Panc1 (cell line): ENCODE data around the gene UQCC2. TPM values are rescaled to one million over a fixed set of nuclear protein-coding genes. Genes with fewer than 3 reads are reported as not detected.
A peak's percentile ranks its signal among the peaks of the same experiment; 100 is the strongest.

Experiments
- ATAC-seq: fragments of 200-7000 bp; cut with Tn5 transposase; 2 replicates; pipeline ENCODE4 v1.9.1; 2020; ENCODE audit warnings: mild to moderate bottlenecking, moderate library complexity
- BruUV-seq: library from RNA; stranded (reverse); fragments of 400-500 nt; replicated peaks from 2 replicates; lab custom pipeline; 2021; lab: Mats Ljungman, UMichigan
- CTCF ChIA-PET: fragments of 300-600 bp; sonication (Branson Sonifier 250); formaldehyde crosslinking; loops from one replicate; lab custom pipeline; 2022; ENCODE audit warnings: antibody characterized with exemption; lab: Charles Lee
- POLR2A ChIA-PET: fragments of 300-600 bp; sonication (Branson Sonifier 250); formaldehyde crosslinking; loops from one replicate; lab custom pipeline; 2022; ENCODE audit warnings: antibody characterized with exemption; lab: Charles Lee
- DNase-seq: peaks from one replicate; pipeline ENCODE4 v3.0.0-alpha.2; 2010; ENCODE audit warnings: low read depth, low spot score
- H3K27ac ChIP-seq: 2 replicates; pipeline ENCODE4 v1.5.1; 2011; ENCODE audit warnings: mild to moderate bottlenecking, low read length, inconsistent platforms
- H3K27me3 ChIP-seq: fragments of 200-500 bp; sonication (Bioruptor generic); 2 replicates; pipeline ENCODE4 v1.6.0; 2014; ENCODE audit warnings: low read length, inconsistent platforms; ENCODE audit not compliant: control insufficient read depth, insufficient read depth
- H3K36me3 ChIP-seq: fragments of 200-500 bp; sonication (Bioruptor generic); 2 replicates; pipeline ENCODE4 v1.5.1; 2014; ENCODE audit warnings: inconsistent platforms, mild to moderate bottlenecking, low read length, moderate library complexity; ENCODE audit not compliant: control insufficient read depth, insufficient read depth
- H3K4me1 ChIP-seq: 2 replicates; pipeline ENCODE4 v1.5.1; 2011; ENCODE audit warnings: inconsistent platforms, mild to moderate bottlenecking, low read length, moderate library complexity; ENCODE audit not compliant: control insufficient read depth, insufficient read depth
- H3K4me3 ChIP-seq, 2 experiments: 2 replicates each; pipeline ENCODE4 v1.5.1; 2011 to 2012; ENCODE audit warnings: low read depth in 2 of 2, low read length in 2 of 2, mild to moderate bottlenecking in 2 of 2, inconsistent platforms in 1 of 2, moderate library complexity in 1 of 2
- H3K9me3 ChIP-seq: fragments of 200-500 bp; sonication (Bioruptor generic); 2 replicates; pipeline ENCODE4 v1.5.1; 2014; ENCODE audit warnings: low read depth, mild to moderate bottlenecking, inconsistent platforms, low read length, moderate library complexity; ENCODE audit not compliant: control insufficient read depth, insufficient read depth
- CTCF ChIP-seq: fragments of 450-650 bp; IDR thresholded peaks from 2 replicates; pipeline ENCODE4 v1.5.1; 2017; ENCODE audit warnings: mild to moderate bottlenecking
- POLR2AphosphoS5 ChIP-seq: IDR thresholded peaks from 2 replicates; pipeline ENCODE4 v1.6.1; 2012; ENCODE audit warnings: mild to moderate bottlenecking, low read depth, low read length, moderate library complexity
- REST ChIP-seq, 2 experiments: IDR thresholded peaks; 2 replicates each; pipeline ENCODE4 v1.6.1; 2011 to 2012; ENCODE audit warnings: low read depth in 2 of 2, control low read depth in 1 of 2, low read length in 1 of 2, mild to moderate bottlenecking in 1 of 2, moderate library complexity in 1 of 2; ENCODE audit not compliant: insufficient read depth in 1 of 2
- SIN3A ChIP-seq: IDR thresholded peaks from 2 replicates; pipeline ENCODE4 v1.6.1; 2012; ENCODE audit warnings: low read depth, mild to moderate bottlenecking, low read length, moderate library complexity, borderline replicate concordance; ENCODE audit not compliant: insufficient read depth
- TCF7L2 ChIP-seq: IDR thresholded peaks from 2 replicates; pipeline ENCODE4 v1.6.1; 2011; ENCODE audit warnings: mild to moderate bottlenecking, low read depth, low read length, inconsistent platforms
- in situ Hi-C: cut with HindIII; loops from 2 replicates; pipeline ENCODE4 v1.10.0; 2016; ENCODE audit warnings: low sequenced_read_pairs, low pct_unique_long_range_greater_than_20kb
- intact Hi-C: fragments of 100-400 bp; cut with micrococcal nuclease; formaldehyde crosslinking; loops from one replicate; pipeline ENCODE4 v1.10.0; 2022; ENCODE audit not compliant: unreplicated experiment
- total RNA-seq: library from RNA; stranded (reverse); gene quantifications from one replicate; pipeline ENCODE4 v1.2.1, GENCODE V29; 2021; ENCODE audit not compliant: unreplicated experiment

The UQCC2 gene
- total RNA-seq, 1 experiment from 2014 or later: 135 TPM

GRCh38 chr6:33672808-33673207 lies 38.7 kb downstream of the UQCC2 start:
- Histone ChIP-seq H3K4me1 (peaks cover 13% of the 10 kb centered on the region), H3K27me3 (no peaks in the 10 kb centered on the region), H3K4me3 (no peak overlapping the region), H3K27ac (peak overlapping the region; percentile 54; the same call in 1 of the 2 replicates), H3K36me3 (no peaks in the 10 kb centered on the region; the same call in none of the 2 replicates), H3K9me3 (no peaks in the 10 kb centered on the region)
- DNase-seq (peak; percentile 91), ATAC-seq (peak; percentile 93)
- no peak for TF ChIP-seq POLR2AphosphoS5
- TF ChIP-seq REST (IDR thresholded peaks at IDR 0.05; ENCODE audit: insufficient read depth in 1 of 2, low read depth in 2 of 2, low read length in 1 of 2): no peak
- no peak for TF ChIP-seq TCF7L2
- TF ChIP-seq CTCF: no peak
- TF ChIP-seq SIN3A: no peak
- ChIA-PET POLR2A (no interaction called here), CTCF (interaction anchor here (1.8 kb wide), 1 partner anchor 83 kb away, joined by 6 read pairs; no protein-coding TSS in a partner anchor)
- intact Hi-C loops: no loop called here
- in situ Hi-C loops: no loop called here
- BruUV-seq: no TSS peak

DNA sequence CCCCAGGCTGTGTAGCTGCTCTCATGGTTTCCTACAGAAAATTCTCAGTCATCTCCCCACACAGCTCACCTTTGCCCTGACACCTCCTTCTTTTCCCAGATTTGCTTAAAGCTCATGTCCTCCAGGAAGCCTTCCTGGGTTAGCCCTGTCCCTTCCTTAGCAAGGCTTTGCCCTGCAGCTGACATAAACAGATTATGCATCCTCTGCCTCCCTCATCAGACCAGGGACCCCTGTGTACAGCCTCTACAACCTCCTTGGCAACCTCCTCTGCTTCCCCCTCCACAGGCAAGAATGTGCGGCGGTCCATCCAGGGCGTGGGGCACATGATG lies 39.8 kb downstream of the UQCC2 start:
- no peaks in the 10 kb centered on the region for H3K9me3 ChIP-seq
- no TSS peak for BruUV-seq
- TF ChIP-seq TCF7L2 (no peak), POLR2AphosphoS5 (no peak), CTCF (no peak), SIN3A (no peak), REST (IDR thresholded peaks at IDR 0.05; ENCODE audit: insufficient read depth in 1 of 2, low read depth in 2 of 2, low read length in 1 of 2) (no peak)
- no peak overlapping the region for H3K27ac ChIP-seq
- in situ Hi-C loops: no loop called here
- peaks cover 13% of the 10 kb centered on the region for H3K4me1 ChIP-seq
- ChIA-PET CTCF (interaction anchor here (1.8 kb wide), 1 partner anchor 82 kb away, joined by 6 read pairs; no protein-coding TSS in a partner anchor), POLR2A (interaction anchor here (0.6 kb wide), 1 partner anchor 82 kb away, joined by 7 read pairs; no protein-coding TSS in a partner anchor)
- no peaks in the 10 kb centered on the region for H3K27me3 ChIP-seq
- DNase-seq: no peak
- no peak for ATAC-seq
- H3K36me3 ChIP-seq: no peaks in the 10 kb centered on the region; the same call in none of the 2 replicates
- intact Hi-C loops: no loop called here
- no peak overlapping the region for H3K4me3 ChIP-seq
